HepG2 (cell line): ENCODE data around the gene LRP1-AS. TPM values are rescaled to one million over a fixed set of nuclear protein-coding genes. Genes with fewer than 3 reads are reported as not detected.

Experiments
- ARNT2 ChIP-seq: sonication (generic); formaldehyde crosslinking; IDR thresholded peaks from 2 replicates; pipeline ENCODE4 v1.8.0; 2022; ENCODE audit warnings: mild to moderate bottlenecking, low read depth, missing genetic modification reagents, moderate library complexity
- IKZF5 ChIP-seq: IDR thresholded peaks from 2 replicates; pipeline ENCODE4 v1.6.1; 2018; ENCODE audit warnings: missing genetic modification reagents, mild to moderate bottlenecking, missing compliant biosample characterization
- NKX3-1 ChIP-seq: sonication (generic); formaldehyde crosslinking; IDR thresholded peaks from 2 replicates; pipeline ENCODE4 v1.5.0; 2020; ENCODE audit warnings: missing genetic modification reagents
- POGK ChIP-seq: sonication (generic); formaldehyde crosslinking; conservative IDR thresholded peaks from 2 replicates; pipeline ENCODE4 v1.8.0; 2022; ENCODE audit warnings: mild to moderate bottlenecking, moderate library complexity, missing genetic modification reagents
- ZMAT3 ChIP-seq: sonication (generic); formaldehyde crosslinking; conservative IDR thresholded peaks from 2 replicates; pipeline ENCODE4 v1.7.0; 2021; ENCODE audit warnings: missing genetic modification reagents
- ZMYM3 ChIP-seq: sonication (generic); formaldehyde crosslinking; IDR thresholded peaks from 2 replicates; pipeline ENCODE4 v1.5.1; 2020; ENCODE audit warnings: mild to moderate bottlenecking, missing genetic modification reagents
- ZNF616 ChIP-seq: sonication (generic); formaldehyde crosslinking; IDR thresholded peaks from 2 replicates; pipeline ENCODE4 v1.5.0; 2020; ENCODE audit warnings: low read depth, mild to moderate bottlenecking, missing genetic modification reagents
- ZSCAN5A ChIP-seq: sonication (generic); formaldehyde crosslinking; IDR thresholded peaks from 2 replicates; pipeline ENCODE4 v1.8.0; 2022; ENCODE audit warnings: mild to moderate bottlenecking, missing genetic modification reagents, borderline replicate concordance
- polyA plus RNA-seq, 8 experiments: library from polyadenylated mRNA; depleted of rRNA in 3 of 8; stranded (reverse) in 7 of 8; unstranded in 1 of 8; fragments of >200 nt; fragmentation: Illumina TruSeq in 4 of 8; extraction: Trizol in 4 of 8; gene quantifications; 2 replicates each; pipeline versions ENCODE4 v1.2.1 to v1.2.3, GENCODE V29; 2011 to 2016; ENCODE audit warnings: low read depth in 4 of 8, missing spikeins in 1 of 8, mixed read lengths in 1 of 8; ENCODE audit not compliant: insufficient read depth in 1 of 8
- total RNA-seq, 5 experiments: library from RNA; depleted of rRNA; stranded (reverse); fragments of >200 nt; fragmentation: Illumina TruSeq; extraction: Trizol; gene quantifications; 2 replicates each; pipeline ENCODE4 v1.2.3, GENCODE V29; 2016; ENCODE audit warnings: low read depth in 1 of 5
- TF ChIP-seq, protein P1 (sequence below): sonication (generic); formaldehyde crosslinking; IDR thresholded peaks from 2 replicates; pipeline ENCODE4 v1.4.0; 2020; ENCODE audit warnings: low read depth, missing genetic modification reagents
- TF ChIP-seq, protein P2 (sequence below): sonication (generic); formaldehyde crosslinking; IDR thresholded peaks from 2 replicates; pipeline ENCODE4 v1.4.0; 2020; ENCODE audit warnings: mild to moderate bottlenecking, missing genetic modification reagents, borderline replicate concordance
- TF ChIP-seq, protein P3 (sequence below): sonication (generic); formaldehyde crosslinking; IDR thresholded peaks from 2 replicates; pipeline ENCODE4 v1.9.0; 2022; ENCODE audit warnings: low read depth, missing genetic modification reagents

LRP1-AS gene
- total and polyA plus RNA-seq, 2 of the 13 experiments (the other 11 are each of a cell fraction or from before 2014, with no cell fraction given) = 0.20 TPM; not detected in 1

- TF ChIP-seq ZSCAN5A (CRISPR knock-in tag) = no peak
- peak; percentile 41 for TF ChIP-seq ZMAT3
- TF ChIP-seq, protein P1, sequence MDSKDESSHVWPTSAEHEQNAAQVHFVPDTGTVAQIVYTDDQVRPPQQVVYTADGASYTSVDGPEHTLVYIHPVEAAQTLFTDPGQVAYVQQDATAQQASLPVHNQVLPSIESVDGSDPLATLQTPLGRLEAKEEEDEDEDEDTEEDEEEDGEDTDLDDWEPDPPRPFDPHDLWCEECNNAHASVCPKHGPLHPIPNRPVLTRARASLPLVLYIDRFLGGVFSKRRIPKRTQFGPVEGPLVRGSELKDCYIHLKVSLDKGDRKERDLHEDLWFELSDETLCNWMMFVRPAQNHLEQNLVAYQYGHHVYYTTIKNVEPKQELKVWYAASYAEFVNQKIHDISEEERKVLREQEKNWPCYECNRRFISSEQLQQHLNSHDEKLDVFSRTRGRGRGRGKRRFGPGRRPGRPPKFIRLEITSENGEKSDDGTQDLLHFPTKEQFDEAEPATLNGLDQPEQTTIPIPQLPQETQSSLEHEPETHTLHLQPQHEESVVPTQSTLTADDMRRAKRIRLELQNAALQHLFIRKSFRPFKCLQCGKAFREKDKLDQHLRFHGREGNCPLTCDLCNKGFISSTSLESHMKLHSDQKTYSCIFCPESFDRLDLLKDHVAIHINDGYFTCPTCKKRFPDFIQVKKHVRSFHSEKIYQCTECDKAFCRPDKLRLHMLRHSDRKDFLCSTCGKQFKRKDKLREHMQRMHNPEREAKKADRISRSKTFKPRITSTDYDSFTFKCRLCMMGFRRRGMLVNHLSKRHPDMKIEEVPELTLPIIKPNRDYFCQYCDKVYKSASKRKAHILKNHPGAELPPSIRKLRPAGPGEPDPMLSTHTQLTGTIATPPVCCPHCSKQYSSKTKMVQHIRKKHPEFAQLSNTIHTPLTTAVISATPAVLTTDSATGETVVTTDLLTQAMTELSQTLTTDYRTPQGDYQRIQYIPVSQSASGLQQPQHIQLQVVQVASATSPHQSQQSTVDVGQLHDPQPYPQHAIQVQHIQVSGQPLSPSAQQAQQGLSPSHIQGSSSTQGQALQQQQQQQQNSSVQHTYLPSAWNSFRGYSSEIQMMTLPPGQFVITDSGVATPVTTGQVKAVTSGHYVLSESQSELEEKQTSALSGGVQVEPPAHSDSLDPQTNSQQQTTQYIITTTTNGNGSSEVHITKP (CRISPR knock-in tag) = no peak
- TF ChIP-seq IKZF5 (CRISPR knock-in tag) = no peak
- TF ChIP-seq, protein P2, sequence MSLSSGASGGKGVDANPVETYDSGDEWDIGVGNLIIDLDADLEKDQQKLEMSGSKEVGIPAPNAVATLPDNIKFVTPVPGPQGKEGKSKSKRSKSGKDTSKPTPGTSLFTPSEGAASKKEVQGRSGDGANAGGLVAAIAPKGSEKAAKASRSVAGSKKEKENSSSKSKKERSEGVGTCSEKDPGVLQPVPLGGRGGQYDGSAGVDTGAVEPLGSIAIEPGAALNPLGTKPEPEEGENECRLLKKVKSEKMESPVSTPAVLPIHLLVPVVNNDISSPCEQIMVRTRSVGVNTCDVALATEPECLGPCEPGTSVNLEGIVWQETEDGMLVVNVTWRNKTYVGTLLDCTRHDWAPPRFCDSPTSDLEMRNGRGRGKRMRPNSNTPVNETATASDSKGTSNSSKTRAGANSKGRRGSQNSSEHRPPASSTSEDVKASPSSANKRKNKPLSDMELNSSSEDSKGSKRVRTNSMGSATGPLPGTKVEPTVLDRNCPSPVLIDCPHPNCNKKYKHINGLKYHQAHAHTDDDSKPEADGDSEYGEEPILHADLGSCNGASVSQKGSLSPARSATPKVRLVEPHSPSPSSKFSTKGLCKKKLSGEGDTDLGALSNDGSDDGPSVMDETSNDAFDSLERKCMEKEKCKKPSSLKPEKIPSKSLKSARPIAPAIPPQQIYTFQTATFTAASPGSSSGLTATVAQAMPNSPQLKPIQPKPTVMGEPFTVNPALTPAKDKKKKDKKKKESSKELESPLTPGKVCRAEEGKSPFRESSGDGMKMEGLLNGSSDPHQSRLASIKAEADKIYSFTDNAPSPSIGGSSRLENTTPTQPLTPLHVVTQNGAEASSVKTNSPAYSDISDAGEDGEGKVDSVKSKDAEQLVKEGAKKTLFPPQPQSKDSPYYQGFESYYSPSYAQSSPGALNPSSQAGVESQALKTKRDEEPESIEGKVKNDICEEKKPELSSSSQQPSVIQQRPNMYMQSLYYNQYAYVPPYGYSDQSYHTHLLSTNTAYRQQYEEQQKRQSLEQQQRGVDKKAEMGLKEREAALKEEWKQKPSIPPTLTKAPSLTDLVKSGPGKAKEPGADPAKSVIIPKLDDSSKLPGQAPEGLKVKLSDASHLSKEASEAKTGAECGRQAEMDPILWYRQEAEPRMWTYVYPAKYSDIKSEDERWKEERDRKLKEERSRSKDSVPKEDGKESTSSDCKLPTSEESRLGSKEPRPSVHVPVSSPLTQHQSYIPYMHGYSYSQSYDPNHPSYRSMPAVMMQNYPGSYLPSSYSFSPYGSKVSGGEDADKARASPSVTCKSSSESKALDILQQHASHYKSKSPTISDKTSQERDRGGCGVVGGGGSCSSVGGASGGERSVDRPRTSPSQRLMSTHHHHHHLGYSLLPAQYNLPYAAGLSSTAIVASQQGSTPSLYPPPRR (CRISPR knock-in tag) = no peak
- no peak for TF ChIP-seq ZNF616
- TF ChIP-seq, protein P3, sequence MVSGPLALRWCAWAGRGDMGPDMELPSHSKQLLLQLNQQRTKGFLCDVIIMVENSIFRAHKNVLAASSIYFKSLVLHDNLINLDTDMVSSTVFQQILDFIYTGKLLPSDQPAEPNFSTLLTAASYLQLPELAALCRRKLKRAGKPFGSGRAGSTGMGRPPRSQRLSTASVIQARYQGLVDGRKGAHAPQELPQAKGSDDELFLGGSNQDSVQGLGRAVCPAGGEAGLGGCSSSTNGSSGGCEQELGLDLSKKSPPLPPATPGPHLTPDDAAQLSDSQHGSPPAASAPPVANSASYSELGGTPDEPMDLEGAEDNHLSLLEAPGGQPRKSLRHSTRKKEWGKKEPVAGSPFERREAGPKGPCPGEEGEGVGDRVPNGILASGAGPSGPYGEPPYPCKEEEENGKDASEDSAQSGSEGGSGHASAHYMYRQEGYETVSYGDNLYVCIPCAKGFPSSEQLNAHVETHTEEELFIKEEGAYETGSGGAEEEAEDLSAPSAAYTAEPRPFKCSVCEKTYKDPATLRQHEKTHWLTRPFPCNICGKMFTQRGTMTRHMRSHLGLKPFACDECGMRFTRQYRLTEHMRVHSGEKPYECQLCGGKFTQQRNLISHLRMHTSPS (CRISPR knock-in tag) = peak; percentile 57; the same call in 1 of the 2 replicates
- no peak for TF ChIP-seq ARNT2 (CRISPR knock-in tag)
- TF ChIP-seq POGK (CRISPR knock-in tag) = no peak
- no peak for TF ChIP-seq ZMYM3
- TF ChIP-seq NKX3-1 (CRISPR knock-in tag) = no peak
Observed at GRCh38 chr12:57110104-57111030, 37.1 kb downstream of the LRP1-AS start (continued).
